GM10266 (cell line): Measurements from ENCODE around the gene PACC1.
"Not testable (repeated sequence)": the region's sequence is repeated elsewhere in the genome, so short reads cannot be mapped to it uniquely, and the experiment has no call there.

Experiments
- DNase-seq: peaks from one replicate; pipeline ENCODE4 v3.0.0; 2012; ENCODE audit errors: extremely low spot score
- TF ChIP-seq, protein P1 (sequence below): IDR thresholded peaks from 2 replicates; pipeline ENCODE4 v1.5.1; 2012; ENCODE audit warnings: mild to moderate bottlenecking, low read depth; ENCODE audit not compliant: control insufficient read depth, insufficient read depth; ENCODE audit errors: missing control alignments

PACC1 gene

DNA sequence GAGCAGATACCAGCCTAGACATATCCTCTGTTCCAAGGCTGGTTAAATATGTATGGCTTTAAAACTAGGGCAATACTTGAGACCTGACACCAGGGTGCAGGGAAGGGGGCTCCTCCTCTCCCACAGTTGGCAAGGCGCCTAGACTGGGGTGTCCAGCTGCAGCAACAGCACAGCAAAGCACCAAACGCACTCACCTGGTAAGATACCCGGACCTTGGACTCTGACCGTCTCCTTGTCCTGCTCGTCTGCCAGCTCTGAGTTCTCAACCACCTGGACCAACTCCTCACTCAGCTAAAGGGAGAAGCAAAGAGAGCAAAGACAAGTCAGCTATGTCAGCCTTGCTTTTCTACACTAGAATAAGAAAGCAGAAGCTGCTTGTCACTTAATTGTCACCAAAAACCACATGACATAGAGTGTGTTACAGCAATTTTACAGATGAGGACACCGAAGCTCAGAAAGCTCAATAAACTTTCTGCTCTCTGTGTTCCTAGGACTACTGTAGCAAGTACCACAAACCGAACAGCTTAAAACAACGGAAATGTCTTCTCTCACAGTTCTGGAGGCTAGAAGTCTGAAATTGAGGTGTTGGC is 4.4 kb downstream of the PACC1 start:
- DNase-seq, result no peak
- TF ChIP-seq, protein P1, sequence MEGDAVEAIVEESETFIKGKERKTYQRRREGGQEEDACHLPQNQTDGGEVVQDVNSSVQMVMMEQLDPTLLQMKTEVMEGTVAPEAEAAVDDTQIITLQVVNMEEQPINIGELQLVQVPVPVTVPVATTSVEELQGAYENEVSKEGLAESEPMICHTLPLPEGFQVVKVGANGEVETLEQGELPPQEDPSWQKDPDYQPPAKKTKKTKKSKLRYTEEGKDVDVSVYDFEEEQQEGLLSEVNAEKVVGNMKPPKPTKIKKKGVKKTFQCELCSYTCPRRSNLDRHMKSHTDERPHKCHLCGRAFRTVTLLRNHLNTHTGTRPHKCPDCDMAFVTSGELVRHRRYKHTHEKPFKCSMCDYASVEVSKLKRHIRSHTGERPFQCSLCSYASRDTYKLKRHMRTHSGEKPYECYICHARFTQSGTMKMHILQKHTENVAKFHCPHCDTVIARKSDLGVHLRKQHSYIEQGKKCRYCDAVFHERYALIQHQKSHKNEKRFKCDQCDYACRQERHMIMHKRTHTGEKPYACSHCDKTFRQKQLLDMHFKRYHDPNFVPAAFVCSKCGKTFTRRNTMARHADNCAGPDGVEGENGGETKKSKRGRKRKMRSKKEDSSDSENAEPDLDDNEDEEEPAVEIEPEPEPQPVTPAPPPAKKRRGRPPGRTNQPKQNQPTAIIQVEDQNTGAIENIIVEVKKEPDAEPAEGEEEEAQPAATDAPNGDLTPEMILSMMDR, result no peak

DNA sequence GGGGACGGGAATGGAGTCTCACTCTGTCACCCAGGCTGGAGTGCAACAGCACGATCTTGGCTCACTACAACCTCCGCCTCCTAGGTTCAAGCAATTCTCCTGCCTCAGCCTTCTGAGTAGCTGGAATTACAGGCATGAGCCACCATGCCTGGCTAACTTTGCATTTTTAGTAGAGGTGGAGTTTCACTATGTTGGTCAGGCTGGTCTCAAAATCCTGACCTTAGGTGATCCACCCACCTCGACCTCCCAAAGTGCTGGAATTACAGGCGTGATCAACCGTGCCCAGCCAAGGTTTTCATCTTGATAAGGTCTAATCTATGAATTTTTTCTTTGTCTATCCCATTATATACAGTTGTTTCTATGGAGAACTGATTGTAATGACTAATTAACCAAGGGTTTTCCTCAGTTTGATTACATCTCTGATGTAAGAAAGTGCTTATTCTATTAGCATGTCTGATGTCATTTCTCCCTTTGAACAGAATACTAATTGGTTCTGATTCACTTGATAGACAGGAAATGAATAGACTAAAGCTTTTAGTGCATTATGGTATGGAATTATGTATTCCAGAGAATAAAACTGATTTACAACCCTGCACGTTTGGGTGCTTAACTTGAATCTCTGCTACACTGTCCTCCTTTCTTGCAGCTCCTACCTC is 11.9 kb downstream of the PACC1 start:
- TF ChIP-seq, protein P1, result no peak
- DNase-seq, result no peak

DNA sequence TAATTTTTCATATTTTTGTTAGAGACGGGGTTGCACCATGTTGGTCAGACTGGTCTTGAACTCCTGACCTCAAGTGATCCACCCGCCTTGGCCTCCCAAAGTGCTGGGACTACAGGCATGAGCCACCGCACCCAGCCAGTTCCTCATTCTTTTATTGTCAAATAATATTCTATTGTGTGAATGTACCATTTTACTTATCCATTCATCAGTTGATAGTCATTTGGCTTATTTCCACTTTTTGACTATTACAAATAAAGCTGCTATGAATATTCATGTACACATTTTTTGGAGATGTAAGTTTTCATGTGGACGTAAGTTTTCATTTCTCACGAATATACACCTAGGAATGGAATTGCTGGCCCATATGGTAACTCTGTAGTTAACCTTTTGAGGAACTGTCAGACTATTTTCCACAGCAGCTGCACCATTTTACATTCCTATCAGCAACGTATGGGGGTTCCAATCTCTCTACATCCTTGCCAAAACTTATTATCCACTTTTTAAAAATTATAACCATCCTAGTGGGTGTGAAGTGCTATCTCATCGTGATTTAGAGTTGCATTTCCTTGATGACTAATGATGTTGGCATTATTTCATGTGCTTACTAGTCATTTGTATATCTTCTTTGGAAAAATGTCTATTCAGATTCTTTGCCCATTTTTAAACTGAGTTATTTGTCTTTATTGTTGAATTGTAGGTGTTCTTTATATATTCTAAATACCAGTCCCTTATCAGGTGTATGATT is 12.7 kb downstream of the PACC1 start:
- TF ChIP-seq, protein P1, result no peak
- DNase-seq, result no peak

DNA sequence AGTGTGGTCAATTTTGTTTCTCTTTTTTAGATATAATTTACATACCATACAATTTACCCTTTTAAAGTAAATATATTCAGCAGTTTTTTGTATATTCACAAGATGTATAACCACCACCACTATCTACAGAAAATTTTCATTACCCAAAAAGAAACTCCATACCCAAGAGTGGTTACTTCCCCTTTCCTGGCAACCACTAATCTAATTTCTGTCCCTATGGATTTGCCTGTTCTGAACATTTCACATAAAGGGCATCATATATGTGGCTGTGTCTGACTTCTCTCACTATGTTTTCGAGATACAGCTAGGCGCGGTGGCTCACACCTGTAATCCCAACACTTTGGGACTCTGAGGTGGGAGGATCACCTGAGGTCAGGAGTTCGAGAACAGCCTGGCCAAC is 13.6 kb downstream of the PACC1 start:
- DNase-seq, result no peak
- TF ChIP-seq, protein P1, result no peak

DNA sequence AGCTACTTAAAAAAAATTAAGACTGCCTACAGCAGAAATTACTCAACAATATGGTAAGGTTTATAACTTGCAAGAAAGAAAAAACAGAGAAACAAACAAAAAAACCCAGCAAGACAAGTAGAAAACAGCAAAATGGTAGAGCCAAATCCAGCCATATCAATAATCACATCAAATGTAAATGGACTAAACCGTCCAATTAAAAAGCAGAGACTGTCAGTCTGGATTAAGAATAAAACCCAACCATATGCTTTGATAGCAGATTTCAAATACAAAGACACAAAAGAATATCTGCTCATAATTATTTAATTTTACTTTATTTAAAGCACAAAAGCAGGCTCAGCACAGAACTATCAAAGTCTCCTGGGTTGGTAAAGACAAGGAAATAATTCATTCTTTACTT is 17.5 kb downstream of the PACC1 start:
- TF ChIP-seq, protein P1, result no peak
- DNase-seq, result no peak

DNA sequence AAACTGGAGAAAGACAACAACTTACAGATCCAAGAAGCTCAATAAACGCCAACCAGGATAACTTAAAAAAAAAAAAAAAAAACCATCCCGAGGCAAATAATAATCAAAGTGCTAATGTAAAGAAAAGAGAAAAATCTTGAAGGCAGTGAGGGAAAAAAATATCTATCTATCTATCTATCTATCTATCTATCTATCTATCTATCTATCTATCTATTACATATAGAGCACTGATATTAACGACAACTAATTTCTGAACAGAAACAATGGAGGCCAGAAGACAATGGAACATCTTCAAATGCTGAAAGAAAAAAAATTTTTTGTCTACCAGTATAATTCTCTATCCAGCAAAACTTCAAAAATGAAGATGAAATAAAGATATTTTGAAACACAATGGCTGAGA is 18.0 kb downstream of the PACC1 start:
- TF ChIP-seq, protein P1, result no peak
- no peak for DNase-seq

DNA sequence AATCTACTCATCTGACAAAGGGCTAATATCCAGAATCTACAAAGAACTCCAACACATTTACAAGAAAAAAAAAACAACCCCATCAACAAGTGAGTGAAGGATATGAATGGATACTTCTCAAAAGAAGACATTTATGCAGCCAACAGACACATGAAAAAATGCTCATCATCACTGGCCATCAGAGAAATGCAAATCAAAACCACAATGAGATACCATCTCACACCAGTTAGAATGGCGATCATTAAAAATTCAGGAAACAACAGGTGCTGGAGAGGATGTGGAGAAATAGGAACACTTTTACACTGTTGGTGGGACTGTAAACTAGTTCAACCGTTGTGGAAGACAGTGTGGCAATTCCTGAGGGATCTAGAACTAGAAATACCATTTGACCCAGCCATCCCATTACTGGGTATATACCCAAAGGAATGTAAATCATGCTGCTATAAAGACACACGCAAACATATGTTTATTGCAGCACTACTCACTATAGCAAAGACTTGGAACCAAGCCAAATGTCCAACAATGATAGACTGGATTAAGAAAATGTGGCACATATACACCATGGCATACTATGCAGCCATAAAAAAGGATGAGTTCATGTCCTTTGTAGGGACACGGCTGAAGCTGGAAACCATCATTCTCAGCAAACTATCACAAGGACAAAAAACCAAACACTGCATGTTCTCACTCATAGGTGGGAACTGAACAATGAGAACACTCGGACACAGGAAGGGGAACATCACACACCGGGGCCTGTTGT is 18.8 kb downstream of the PACC1 start:
- not testable (repeated sequence) for DNase-seq
